Colonic mucosa (tissue), 4 donors: ENCODE data around the gene GPR162. TPM values are rescaled to one million over a fixed set of nuclear protein-coding genes. Genes with fewer than 3 reads are reported as not detected.

Experiments
- DNase-seq: peaks from one replicate; pipeline ENCODE4 v3.0.0-alpha.2; 2020
- H3K27ac ChIP-seq: fragments of 200-600 bp; one replicate; pipeline ENCODE4 v1.8.0; 2021
- H3K27me3 ChIP-seq: fragments of 200-600 bp; one replicate; pipeline ENCODE4 v1.8.0; 2021
- H3K36me3 ChIP-seq: fragments of 200-600 bp; one replicate; pipeline ENCODE4 v1.8.0; 2021
- H3K4me1 ChIP-seq: fragments of 200-600 bp; one replicate; pipeline ENCODE4 v1.8.0; 2021; ENCODE audit warnings: mild to moderate bottlenecking
- H3K4me3 ChIP-seq: fragments of 200-600 bp; one replicate; pipeline ENCODE4 v1.8.0; 2021
- H3K9ac ChIP-seq, 2 donors: one replicate each; pipeline ENCODE4 v1.7.0; 2013; ENCODE audit warnings: control low read depth in 2 of 2, low read depth in 2 of 2, low read length in 2 of 2
- H3K9me3 ChIP-seq: fragments of 200-600 bp; one replicate; pipeline ENCODE4 v1.8.0; 2021
- intact Hi-C: fragments of 100-400 bp; cut with DNase I; formaldehyde crosslinking; loops from one replicate; pipeline ENCODE4 v1.14.1; 2022
- total RNA-seq, 2 donors: library from RNA; stranded (reverse); fragmentation: NEBNext Ultra II Directional in 1 of 2; extraction: Animal tissue kit (Norgen Biotek cat#: 25700) in 1 of 2; gene quantifications; one replicate each; pipeline ENCODE4 v1.2.1, GENCODE V29; 2021
- TF ChIP-seq, protein P1 (sequence below): fragments of 200-600 bp; IDR thresholded peaks from one replicate; pipeline ENCODE4 v1.8.0; 2022; ENCODE audit warnings: antibody characterized with exemption, mild to moderate bottlenecking
- donor health status: healthy.
- donor health status: DM: no; HTN: no; CAD: no.
- donor health status: DM: no; HTN: no; CAD: no.

Gene GPR162
- total RNA-seq, 2 donors from 2014 or later: 1.9 to 2.7 TPM

DNA sequence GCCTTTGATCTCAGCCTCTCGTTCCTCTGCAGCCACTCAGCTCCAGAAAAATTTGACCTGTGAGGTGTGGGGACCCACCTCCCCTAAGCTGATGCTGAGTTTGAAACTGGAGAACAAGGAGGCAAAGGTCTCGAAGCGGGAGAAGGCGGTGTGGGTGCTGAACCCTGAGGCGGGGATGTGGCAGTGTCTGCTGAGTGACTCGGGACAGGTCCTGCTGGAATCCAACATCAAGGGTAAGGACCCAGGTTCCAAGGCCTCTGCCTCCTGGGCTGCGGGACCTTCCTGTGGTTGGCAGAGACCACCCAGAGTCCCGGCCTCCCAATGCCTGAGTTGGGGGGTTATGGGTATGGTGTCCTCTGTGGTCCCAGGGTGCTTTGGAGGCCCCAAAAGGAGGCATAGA is 4.5 kb upstream of the GPR162 start:
- Histone ChIP-seq H3K9ac (no peak overlapping the region), H3K27me3 (peaks cover 5% of the 10 kb centered on the region), H3K36me3 (no peaks in the 10 kb centered on the region), H3K27ac (no peak overlapping the region), H3K4me1 (no peaks in the 10 kb centered on the region), H3K9me3 (no peaks in the 10 kb centered on the region), H3K4me3 (no peak overlapping the region)
- intact Hi-C loops: no loop called here
- no peak for DNase-seq
- TF ChIP-seq, protein P1, sequence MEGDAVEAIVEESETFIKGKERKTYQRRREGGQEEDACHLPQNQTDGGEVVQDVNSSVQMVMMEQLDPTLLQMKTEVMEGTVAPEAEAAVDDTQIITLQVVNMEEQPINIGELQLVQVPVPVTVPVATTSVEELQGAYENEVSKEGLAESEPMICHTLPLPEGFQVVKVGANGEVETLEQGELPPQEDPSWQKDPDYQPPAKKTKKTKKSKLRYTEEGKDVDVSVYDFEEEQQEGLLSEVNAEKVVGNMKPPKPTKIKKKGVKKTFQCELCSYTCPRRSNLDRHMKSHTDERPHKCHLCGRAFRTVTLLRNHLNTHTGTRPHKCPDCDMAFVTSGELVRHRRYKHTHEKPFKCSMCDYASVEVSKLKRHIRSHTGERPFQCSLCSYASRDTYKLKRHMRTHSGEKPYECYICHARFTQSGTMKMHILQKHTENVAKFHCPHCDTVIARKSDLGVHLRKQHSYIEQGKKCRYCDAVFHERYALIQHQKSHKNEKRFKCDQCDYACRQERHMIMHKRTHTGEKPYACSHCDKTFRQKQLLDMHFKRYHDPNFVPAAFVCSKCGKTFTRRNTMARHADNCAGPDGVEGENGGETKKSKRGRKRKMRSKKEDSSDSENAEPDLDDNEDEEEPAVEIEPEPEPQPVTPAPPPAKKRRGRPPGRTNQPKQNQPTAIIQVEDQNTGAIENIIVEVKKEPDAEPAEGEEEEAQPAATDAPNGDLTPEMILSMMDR: no peak

DNA sequence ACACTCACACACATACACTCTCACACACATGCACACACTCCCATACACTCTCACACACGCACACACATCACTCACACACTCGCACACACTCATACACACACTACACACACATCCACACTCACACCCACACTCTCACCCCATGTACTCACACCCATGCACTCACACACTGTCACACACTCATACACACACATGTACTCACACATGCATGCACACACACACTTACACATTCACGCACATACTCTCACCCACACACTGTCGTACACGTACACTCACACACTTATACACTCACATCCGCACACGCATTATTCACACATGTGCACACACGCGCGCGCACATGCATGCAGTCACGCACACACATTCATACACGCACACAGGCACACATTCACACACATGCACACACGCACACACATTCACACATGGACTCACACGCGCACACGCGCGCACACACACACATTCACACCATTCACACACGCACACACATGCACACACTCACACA is 3.9 kb upstream of the GPR162 start:
- DNase-seq: no peak
- Histone ChIP-seq H3K36me3 (no peaks in the 10 kb centered on the region), H3K4me1 (no peaks in the 10 kb centered on the region), H3K9me3 (no peaks in the 10 kb centered on the region), H3K9ac (no peak overlapping the region), H3K27me3 (peaks cover 9% of the 10 kb centered on the region), H3K27ac (no peak overlapping the region), H3K4me3 (no peak overlapping the region)
- TF ChIP-seq, protein P1: no peak
- intact Hi-C loops: no loop called here

DNA sequence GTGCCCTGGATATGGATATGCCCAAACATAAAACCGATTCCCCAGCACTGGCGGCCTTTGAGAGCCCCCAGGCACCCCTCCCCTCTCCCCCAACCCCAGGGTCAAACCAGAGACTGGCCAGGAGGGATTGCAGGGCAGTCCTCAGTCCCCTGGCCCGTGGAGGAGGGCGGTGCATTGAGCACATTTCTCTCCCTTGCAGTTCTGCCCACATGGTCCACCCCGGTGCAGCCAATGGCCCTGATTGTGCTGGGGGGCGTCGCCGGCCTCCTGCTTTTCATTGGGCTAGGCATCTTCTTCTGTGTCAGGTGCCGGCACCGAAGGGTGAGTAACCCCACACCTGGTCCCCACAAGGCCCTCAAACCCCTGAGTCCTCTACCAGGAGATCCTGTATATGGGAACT is 3.4 kb upstream of the GPR162 start:
- H3K27me3 ChIP-seq: peaks cover 13% of the 10 kb centered on the region
- no peak overlapping the region for H3K27ac ChIP-seq
- TF ChIP-seq, protein P1: no peak
- no peaks in the 10 kb centered on the region for H3K36me3 ChIP-seq
- no peaks in the 10 kb centered on the region for H3K9me3 ChIP-seq
- no peak for DNase-seq
- intact Hi-C loops: no loop called here
- no peak overlapping the region for H3K4me3 ChIP-seq
- no peaks in the 10 kb centered on the region for H3K4me1 ChIP-seq
- H3K9ac ChIP-seq: no peak overlapping the region

DNA sequence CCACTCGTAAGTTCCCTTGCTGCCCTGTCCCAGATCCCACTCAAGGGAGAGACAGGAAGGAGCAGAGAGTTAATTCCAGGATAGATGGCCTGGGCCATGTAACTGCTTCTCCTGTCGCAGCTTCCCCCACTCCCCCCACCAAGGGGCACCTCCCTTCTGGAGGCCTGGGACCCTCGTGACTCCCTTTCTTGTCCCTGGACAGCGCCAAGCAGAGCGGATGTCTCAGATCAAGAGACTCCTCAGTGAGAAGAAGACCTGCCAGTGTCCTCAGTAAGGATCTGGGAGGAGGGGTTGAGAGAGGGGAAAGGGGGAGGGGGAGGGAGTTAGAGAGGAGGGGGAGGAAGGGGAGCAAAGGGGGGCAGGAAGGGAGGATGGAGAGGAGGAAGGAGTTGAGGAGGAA is 3.0 kb upstream of the GPR162 start:
- no peaks in the 10 kb centered on the region for H3K9me3 ChIP-seq
- H3K4me1 ChIP-seq: no peaks in the 10 kb centered on the region
- no peak overlapping the region for H3K27ac ChIP-seq
- no peak overlapping the region for H3K4me3 ChIP-seq
- peaks cover 16% of the 10 kb centered on the region for H3K27me3 ChIP-seq
- intact Hi-C loops: no loop called here
- no peak for DNase-seq
- no peaks in the 10 kb centered on the region for H3K36me3 ChIP-seq
- TF ChIP-seq, protein P1: no peak
- no peak overlapping the region for H3K9ac ChIP-seq

DNA sequence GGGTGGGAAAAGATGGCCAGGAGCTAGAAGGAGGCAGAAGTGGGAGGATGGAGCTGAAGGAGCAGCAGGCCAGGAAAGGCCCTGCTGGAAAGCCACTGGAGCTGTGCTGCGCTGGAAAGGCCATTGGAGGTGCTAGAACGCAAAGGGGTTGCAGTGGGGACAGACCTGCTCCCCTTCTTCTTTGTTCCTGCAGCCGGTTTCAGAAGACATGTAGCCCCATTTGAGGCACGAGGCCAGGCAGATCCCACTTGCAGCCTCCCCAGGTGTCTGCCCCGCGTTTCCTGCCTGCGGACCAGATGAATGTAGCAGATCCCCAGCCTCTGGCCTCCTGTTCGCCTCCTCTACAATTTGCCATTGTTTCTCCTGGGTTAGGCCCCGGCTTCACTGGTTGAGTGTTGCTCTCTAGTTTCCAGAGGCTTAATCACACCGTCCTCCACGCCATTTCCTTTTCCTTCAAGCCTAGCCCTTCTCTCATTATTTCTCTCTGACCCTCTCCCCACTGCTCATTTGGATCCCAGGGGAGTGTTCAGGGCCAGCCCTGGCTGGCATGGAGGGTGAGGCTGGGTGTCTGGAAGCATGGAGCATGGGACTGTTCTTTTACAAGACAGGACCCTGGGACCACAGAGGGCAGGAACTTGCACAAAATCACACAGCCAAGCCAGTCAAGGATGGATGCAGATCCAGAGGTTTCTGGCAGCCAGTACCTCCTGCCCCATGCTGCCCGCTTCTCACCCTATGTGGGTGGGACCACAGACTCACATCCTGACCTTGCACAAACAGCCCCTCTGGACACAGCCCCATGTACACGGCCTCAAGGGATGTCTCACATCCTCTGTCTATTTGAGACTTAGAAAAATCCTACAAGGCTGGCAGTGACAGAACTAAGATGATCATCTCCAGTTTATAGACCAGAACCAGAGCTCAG is 2.3 kb upstream of the GPR162 start:
- no peak for DNase-seq
- H3K4me1 ChIP-seq: no peaks in the 10 kb centered on the region
- peaks cover 16% of the 10 kb centered on the region for H3K27me3 ChIP-seq
- H3K27ac ChIP-seq: no peak overlapping the region
- intact Hi-C loops: loop anchor here (5.0 kb wide), 1 partner anchor 82 kb away; no protein-coding TSS in a partner anchor
- TF ChIP-seq, protein P1: no peak
- no peaks in the 10 kb centered on the region for H3K36me3 ChIP-seq
- H3K4me3 ChIP-seq: no peak overlapping the region
- H3K9ac ChIP-seq: no peak overlapping the region
- H3K9me3 ChIP-seq: no peaks in the 10 kb centered on the region
